Measurements from ENCODE around the gene LRP1B. TPM values are rescaled to one million over a fixed set of nuclear protein-coding genes. Genes with fewer than 3 reads are reported as not detected.

Gene LRP1B
- total RNA-seq, 1 experiment from 2014 or later = 0.52 TPM

DNA sequence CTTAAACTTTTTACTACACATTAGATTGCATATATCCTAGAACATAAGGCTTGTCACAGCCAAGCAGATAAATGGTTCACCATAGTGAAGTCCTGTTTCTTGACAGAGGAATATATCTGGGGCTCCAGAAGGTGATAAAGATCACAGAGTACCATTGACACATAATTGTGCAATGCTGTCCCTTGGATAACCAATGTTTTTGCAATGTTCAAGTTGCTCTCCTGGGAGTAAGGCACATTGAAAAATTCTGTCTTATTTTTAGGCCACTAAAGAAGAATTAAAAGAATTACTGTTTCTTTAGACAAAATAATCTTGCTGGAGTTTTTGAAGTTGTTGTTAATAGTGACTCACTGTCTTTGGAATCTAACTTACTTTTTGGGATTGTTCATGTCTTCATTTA, 1132.8 kb downstream of the LRP1B start:
- DNase-seq (ENCODE audit: low spot score) (no peak), ATAC-seq (no peak)
- no peaks in the 10 kb centered on the region for H3K9me3 Mint-ChIP-seq
- TF ChIP-seq CBFB (CRISPR knock-in tag; IDR thresholded peaks at IDR 0.05; ENCODE audit: low read depth) (no peak), SP1 (CRISPR knock-in tag; conservative IDR thresholded peaks at IDR 0.05) (no peak)
- TF ChIP-seq, protein P1, sequence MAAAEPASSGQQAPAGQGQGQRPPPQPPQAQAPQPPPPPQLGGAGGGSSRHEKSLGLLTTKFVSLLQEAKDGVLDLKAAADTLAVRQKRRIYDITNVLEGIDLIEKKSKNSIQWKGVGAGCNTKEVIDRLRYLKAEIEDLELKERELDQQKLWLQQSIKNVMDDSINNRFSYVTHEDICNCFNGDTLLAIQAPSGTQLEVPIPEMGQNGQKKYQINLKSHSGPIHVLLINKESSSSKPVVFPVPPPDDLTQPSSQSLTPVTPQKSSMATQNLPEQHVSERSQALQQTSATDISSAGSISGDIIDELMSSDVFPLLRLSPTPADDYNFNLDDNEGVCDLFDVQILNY (CRISPR knock-in tag; IDR thresholded peaks at IDR 0.05) = no peak
- TF ChIP-seq, protein P2, sequence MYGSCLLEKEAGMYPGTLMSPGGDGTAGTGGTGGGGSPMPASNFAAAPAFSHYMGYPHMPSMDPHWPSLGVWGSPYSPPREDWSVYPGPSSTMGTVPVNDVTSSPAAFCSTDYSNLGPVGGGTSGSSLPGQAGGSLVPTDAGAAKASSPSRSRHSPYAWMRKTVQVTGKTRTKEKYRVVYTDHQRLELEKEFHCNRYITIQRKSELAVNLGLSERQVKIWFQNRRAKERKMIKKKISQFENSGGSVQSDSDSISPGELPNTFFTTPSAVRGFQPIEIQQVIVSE (CRISPR knock-in tag; IDR thresholded peaks at IDR 0.05; ENCODE audit: borderline replicate concordance) = no peak
- TF ChIP-seq, protein P3, sequence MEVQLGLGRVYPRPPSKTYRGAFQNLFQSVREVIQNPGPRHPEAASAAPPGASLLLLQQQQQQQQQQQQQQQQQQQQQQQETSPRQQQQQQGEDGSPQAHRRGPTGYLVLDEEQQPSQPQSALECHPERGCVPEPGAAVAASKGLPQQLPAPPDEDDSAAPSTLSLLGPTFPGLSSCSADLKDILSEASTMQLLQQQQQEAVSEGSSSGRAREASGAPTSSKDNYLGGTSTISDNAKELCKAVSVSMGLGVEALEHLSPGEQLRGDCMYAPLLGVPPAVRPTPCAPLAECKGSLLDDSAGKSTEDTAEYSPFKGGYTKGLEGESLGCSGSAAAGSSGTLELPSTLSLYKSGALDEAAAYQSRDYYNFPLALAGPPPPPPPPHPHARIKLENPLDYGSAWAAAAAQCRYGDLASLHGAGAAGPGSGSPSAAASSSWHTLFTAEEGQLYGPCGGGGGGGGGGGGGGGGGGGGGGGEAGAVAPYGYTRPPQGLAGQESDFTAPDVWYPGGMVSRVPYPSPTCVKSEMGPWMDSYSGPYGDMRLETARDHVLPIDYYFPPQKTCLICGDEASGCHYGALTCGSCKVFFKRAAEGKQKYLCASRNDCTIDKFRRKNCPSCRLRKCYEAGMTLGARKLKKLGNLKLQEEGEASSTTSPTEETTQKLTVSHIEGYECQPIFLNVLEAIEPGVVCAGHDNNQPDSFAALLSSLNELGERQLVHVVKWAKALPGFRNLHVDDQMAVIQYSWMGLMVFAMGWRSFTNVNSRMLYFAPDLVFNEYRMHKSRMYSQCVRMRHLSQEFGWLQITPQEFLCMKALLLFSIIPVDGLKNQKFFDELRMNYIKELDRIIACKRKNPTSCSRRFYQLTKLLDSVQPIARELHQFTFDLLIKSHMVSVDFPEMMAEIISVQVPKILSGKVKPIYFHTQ (CRISPR knock-in tag; IDR thresholded peaks at IDR 0.05) = no peak
- H3K36me3 Mint-ChIP-seq = no peaks in the 10 kb centered on the region
- no peak overlapping the region for H3K27ac Mint-ChIP-seq
- ChIA-PET POLR2A (no interaction called here), CTCF (no interaction called here)
- peaks cover 26% of the 10 kb centered on the region for H3K4me1 Mint-ChIP-seq
- no peak overlapping the region for H3K4me3 Mint-ChIP-seq
- H3K27me3 Mint-ChIP-seq (ENCODE audit: low read depth) = no peaks in the 10 kb centered on the region

DNA sequence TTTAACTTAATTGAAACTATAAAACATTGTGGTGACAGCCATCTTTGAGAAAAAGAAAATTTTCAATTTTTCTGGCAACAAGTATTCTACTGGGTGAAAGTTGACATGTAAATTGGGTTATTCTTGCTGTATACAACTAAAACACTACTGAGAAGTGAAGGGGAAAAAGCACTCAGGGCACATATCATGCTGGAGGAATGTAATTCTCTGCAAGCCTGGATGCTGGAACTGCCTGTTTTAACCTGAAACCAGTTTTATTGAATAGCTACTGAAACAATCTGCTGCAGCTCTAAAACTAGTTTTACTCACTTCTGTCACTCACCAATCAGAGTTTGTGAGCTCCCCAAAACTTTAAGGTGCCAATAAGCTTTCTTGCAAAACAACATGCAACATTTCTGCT, 1136.0 kb downstream of the LRP1B start:
- Mint-ChIP-seq H3K9me3 (no peaks in the 10 kb centered on the region), H3K4me1 (peaks cover 29% of the 10 kb centered on the region), H3K27me3 (ENCODE audit: low read depth) (no peaks in the 10 kb centered on the region), H3K4me3 (no peak overlapping the region), H3K36me3 (no peaks in the 10 kb centered on the region), H3K27ac (no peak overlapping the region)
- TF ChIP-seq NR2C2 (CRISPR knock-in tag; IDR thresholded peaks at IDR 0.05) (no peak), ATF1 (CRISPR knock-in tag; IDR thresholded peaks at IDR 0.05) (no peak), GTF2I (CRISPR knock-in tag; conservative IDR thresholded peaks at IDR 0.05) (no peak), ZBTB21 (CRISPR knock-in tag; IDR thresholded peaks at IDR 0.05; ENCODE audit: borderline replicate concordance) (no peak)
- TF ChIP-seq, protein P4, sequence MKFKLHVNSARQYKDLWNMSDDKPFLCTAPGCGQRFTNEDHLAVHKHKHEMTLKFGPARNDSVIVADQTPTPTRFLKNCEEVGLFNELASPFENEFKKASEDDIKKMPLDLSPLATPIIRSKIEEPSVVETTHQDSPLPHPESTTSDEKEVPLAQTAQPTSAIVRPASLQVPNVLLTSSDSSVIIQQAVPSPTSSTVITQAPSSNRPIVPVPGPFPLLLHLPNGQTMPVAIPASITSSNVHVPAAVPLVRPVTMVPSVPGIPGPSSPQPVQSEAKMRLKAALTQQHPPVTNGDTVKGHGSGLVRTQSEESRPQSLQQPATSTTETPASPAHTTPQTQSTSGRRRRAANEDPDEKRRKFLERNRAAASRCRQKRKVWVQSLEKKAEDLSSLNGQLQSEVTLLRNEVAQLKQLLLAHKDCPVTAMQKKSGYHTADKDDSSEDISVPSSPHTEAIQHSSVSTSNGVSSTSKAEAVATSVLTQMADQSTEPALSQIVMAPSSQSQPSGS (CRISPR knock-in tag; IDR thresholded peaks at IDR 0.05; ENCODE audit: borderline replicate concordance, low read depth) = no peak
- TF ChIP-seq, protein P5, sequence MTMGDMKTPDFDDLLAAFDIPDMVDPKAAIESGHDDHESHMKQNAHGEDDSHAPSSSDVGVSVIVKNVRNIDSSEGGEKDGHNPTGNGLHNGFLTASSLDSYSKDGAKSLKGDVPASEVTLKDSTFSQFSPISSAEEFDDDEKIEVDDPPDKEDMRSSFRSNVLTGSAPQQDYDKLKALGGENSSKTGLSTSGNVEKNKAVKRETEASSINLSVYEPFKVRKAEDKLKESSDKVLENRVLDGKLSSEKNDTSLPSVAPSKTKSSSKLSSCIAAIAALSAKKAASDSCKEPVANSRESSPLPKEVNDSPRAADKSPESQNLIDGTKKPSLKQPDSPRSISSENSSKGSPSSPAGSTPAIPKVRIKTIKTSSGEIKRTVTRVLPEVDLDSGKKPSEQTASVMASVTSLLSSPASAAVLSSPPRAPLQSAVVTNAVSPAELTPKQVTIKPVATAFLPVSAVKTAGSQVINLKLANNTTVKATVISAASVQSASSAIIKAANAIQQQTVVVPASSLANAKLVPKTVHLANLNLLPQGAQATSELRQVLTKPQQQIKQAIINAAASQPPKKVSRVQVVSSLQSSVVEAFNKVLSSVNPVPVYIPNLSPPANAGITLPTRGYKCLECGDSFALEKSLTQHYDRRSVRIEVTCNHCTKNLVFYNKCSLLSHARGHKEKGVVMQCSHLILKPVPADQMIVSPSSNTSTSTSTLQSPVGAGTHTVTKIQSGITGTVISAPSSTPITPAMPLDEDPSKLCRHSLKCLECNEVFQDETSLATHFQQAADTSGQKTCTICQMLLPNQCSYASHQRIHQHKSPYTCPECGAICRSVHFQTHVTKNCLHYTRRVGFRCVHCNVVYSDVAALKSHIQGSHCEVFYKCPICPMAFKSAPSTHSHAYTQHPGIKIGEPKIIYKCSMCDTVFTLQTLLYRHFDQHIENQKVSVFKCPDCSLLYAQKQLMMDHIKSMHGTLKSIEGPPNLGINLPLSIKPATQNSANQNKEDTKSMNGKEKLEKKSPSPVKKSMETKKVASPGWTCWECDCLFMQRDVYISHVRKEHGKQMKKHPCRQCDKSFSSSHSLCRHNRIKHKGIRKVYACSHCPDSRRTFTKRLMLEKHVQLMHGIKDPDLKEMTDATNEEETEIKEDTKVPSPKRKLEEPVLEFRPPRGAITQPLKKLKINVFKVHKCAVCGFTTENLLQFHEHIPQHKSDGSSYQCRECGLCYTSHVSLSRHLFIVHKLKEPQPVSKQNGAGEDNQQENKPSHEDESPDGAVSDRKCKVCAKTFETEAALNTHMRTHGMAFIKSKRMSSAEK (CRISPR knock-in tag; IDR thresholded peaks at IDR 0.05; ENCODE audit: borderline replicate concordance) = no peak
- TF ChIP-seq, protein P2 (CRISPR knock-in tag; IDR thresholded peaks at IDR 0.05; ENCODE audit: borderline replicate concordance) = no peak
- TF ChIP-seq, protein P6, sequence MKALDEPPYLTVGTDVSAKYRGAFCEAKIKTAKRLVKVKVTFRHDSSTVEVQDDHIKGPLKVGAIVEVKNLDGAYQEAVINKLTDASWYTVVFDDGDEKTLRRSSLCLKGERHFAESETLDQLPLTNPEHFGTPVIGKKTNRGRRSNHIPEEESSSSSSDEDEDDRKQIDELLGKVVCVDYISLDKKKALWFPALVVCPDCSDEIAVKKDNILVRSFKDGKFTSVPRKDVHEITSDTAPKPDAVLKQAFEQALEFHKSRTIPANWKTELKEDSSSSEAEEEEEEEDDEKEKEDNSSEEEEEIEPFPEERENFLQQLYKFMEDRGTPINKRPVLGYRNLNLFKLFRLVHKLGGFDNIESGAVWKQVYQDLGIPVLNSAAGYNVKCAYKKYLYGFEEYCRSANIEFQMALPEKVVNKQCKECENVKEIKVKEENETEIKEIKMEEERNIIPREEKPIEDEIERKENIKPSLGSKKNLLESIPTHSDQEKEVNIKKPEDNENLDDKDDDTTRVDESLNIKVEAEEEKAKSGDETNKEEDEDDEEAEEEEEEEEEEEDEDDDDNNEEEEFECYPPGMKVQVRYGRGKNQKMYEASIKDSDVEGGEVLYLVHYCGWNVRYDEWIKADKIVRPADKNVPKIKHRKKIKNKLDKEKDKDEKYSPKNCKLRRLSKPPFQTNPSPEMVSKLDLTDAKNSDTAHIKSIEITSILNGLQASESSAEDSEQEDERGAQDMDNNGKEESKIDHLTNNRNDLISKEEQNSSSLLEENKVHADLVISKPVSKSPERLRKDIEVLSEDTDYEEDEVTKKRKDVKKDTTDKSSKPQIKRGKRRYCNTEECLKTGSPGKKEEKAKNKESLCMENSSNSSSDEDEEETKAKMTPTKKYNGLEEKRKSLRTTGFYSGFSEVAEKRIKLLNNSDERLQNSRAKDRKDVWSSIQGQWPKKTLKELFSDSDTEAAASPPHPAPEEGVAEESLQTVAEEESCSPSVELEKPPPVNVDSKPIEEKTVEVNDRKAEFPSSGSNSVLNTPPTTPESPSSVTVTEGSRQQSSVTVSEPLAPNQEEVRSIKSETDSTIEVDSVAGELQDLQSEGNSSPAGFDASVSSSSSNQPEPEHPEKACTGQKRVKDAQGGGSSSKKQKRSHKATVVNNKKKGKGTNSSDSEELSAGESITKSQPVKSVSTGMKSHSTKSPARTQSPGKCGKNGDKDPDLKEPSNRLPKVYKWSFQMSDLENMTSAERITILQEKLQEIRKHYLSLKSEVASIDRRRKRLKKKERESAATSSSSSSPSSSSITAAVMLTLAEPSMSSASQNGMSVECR (CRISPR knock-in tag; IDR thresholded peaks at IDR 0.05; ENCODE audit: borderline replicate concordance) = no peak
- TF ChIP-seq, protein P7, sequence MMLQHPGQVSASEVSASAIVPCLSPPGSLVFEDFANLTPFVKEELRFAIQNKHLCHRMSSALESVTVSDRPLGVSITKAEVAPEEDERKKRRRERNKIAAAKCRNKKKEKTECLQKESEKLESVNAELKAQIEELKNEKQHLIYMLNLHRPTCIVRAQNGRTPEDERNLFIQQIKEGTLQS (CRISPR knock-in tag; conservative IDR thresholded peaks at IDR 0.05) = no peak
- POLR2A ChIA-PET = no interaction called here
- no peak for DNase-seq (ENCODE audit: low spot score)
- no peak for ATAC-seq
- CTCF ChIA-PET = no interaction called here

All from WTC11 (cell line).